Measurements from ENCODE around the gene MVB12B.

Gene MVB12B

GRCh38 chr9:126299706-126300276 is 26.8 kb upstream of the MVB12B start:
- no peaks in the 10 kb centered on the region for H3K36me3 ChIP-seq (ENCODE audit: low read depth)
- ATAC-seq (ENCODE audit: low read depth) (no peak), DNase-seq (ENCODE audit: low spot score) (no peak)
- no peaks in the 10 kb centered on the region for H3K27me3 ChIP-seq (ENCODE audit: insufficient read depth, poor library complexity, severe bottlenecking)
- H3K4me3 ChIP-seq (ENCODE audit: severe bottlenecking), result no peak overlapping the region
- no peaks in the 10 kb centered on the region for H3K4me1 ChIP-seq (ENCODE audit: insufficient read depth, poor library complexity, severe bottlenecking)
- TF ChIP-seq CTCF (IDR thresholded peaks at IDR 0.05; ENCODE audit: poor library complexity, severe bottlenecking), result no peak
- H3K27ac ChIP-seq (ENCODE audit: poor library complexity, severe bottlenecking), result no peak overlapping the region
- H3K9me3 ChIP-seq (ENCODE audit: severe bottlenecking), result no peaks in the 10 kb centered on the region

- no peak overlapping the region for H3K4me3 ChIP-seq (ENCODE audit: severe bottlenecking)
- no peak for ATAC-seq (ENCODE audit: low read depth)
- no peak for DNase-seq (ENCODE audit: low spot score)
- H3K36me3 ChIP-seq (ENCODE audit: low read depth), result no peaks in the 10 kb centered on the region
- no peak for TF ChIP-seq CTCF (IDR thresholded peaks at IDR 0.05; ENCODE audit: poor library complexity, severe bottlenecking)
- no peaks in the 10 kb centered on the region for H3K9me3 ChIP-seq (ENCODE audit: severe bottlenecking)
- H3K4me1 ChIP-seq (ENCODE audit: insufficient read depth, poor library complexity, severe bottlenecking), result no peaks in the 10 kb centered on the region
- no peaks in the 10 kb centered on the region for H3K27me3 ChIP-seq (ENCODE audit: insufficient read depth, poor library complexity, severe bottlenecking)
- H3K27ac ChIP-seq (ENCODE audit: poor library complexity, severe bottlenecking), result no peak overlapping the region
These were observed 25.4 kb upstream of the MVB12B start for GRCh38 chr9:126301196-126301595.

- Histone ChIP-seq H3K4me1 (ENCODE audit: insufficient read depth, poor library complexity, severe bottlenecking) (no peaks in the 10 kb centered on the region), H3K36me3 (ENCODE audit: low read depth) (no peaks in the 10 kb centered on the region), H3K9me3 (ENCODE audit: severe bottlenecking) (no peaks in the 10 kb centered on the region), H3K27me3 (ENCODE audit: insufficient read depth, poor library complexity, severe bottlenecking) (no peaks in the 10 kb centered on the region), H3K4me3 (ENCODE audit: severe bottlenecking) (no peak overlapping the region), H3K27ac (ENCODE audit: poor library complexity, severe bottlenecking) (no peak overlapping the region)
- DNase-seq (ENCODE audit: low spot score) (no peak), ATAC-seq (ENCODE audit: low read depth) (peak; percentile 91)
- TF ChIP-seq CTCF (IDR thresholded peaks at IDR 0.05; ENCODE audit: poor library complexity, severe bottlenecking), result peak; percentile 85
These were observed 24.5 kb upstream of the MVB12B start for GRCh38 chr9:126301985-126302603.

- ATAC-seq (ENCODE audit: low read depth), result no peak
- Histone ChIP-seq H3K27ac (ENCODE audit: poor library complexity, severe bottlenecking) (no peak overlapping the region), H3K4me1 (ENCODE audit: insufficient read depth, poor library complexity, severe bottlenecking) (no peaks in the 10 kb centered on the region), H3K9me3 (ENCODE audit: severe bottlenecking) (no peaks in the 10 kb centered on the region), H3K36me3 (ENCODE audit: low read depth) (no peaks in the 10 kb centered on the region), H3K4me3 (ENCODE audit: severe bottlenecking) (no peak overlapping the region), H3K27me3 (ENCODE audit: insufficient read depth, poor library complexity, severe bottlenecking) (no peaks in the 10 kb centered on the region)
- TF ChIP-seq CTCF (IDR thresholded peaks at IDR 0.05; ENCODE audit: poor library complexity, severe bottlenecking), result no peak
- no peak for DNase-seq (ENCODE audit: low spot score)
These were observed 23.9 kb upstream of the MVB12B start for GRCh38 chr9:126302730-126303129.

- Histone ChIP-seq H3K27ac (ENCODE audit: poor library complexity, severe bottlenecking) (no peak overlapping the region), H3K27me3 (ENCODE audit: insufficient read depth, poor library complexity, severe bottlenecking) (no peaks in the 10 kb centered on the region), H3K4me1 (ENCODE audit: insufficient read depth, poor library complexity, severe bottlenecking) (no peaks in the 10 kb centered on the region), H3K36me3 (ENCODE audit: low read depth) (no peaks in the 10 kb centered on the region), H3K4me3 (ENCODE audit: severe bottlenecking) (no peak overlapping the region), H3K9me3 (ENCODE audit: severe bottlenecking) (no peaks in the 10 kb centered on the region)
- no peak for TF ChIP-seq CTCF (IDR thresholded peaks at IDR 0.05; ENCODE audit: poor library complexity, severe bottlenecking)
- ATAC-seq (ENCODE audit: low read depth) (no peak), DNase-seq (ENCODE audit: low spot score) (no peak)
These were observed 23.1 kb upstream of the MVB12B start for GRCh38 chr9:126303488-126303887.

Data from RWPE2 (cell line).